ENCODE measurements around the gene RIGI. TPM values are rescaled to one million over a fixed set of nuclear protein-coding genes. Genes with fewer than 3 reads are reported as not detected.

RIGI gene
- total and polyA plus RNA-seq, 2 of the 13 experiments (the other 11 are each of a cell fraction or from before 2014, with no cell fraction given): 3.0 to 8.2 TPM

- no peak for DNase-seq (ENCODE audit: low spot score)
- H3K36me3 ChIP-seq (replicated peaks in 1 of 2; ENCODE audit: control insufficient read depth in 1 of 2, insufficient read depth in 2 of 2, low read length in 2 of 2): peaks cover 7 to 40% of the 10 kb centered on the region in 2 experiments; a peak in 4 of 5 replicates
- H3K27me3 ChIP-seq (ENCODE audit: control insufficient read depth in 1 of 2, insufficient read depth in 2 of 2, low read length in 2 of 2): no peaks in the 10 kb centered on the region
- WGBS (ENCODE audit: low lambda C conversion rate): 97% methylated on average over 6 of the region's 6 CpGs
- TF ChIP-seq BCL3 (CRISPR knock-in tag; IDR thresholded peaks at IDR 0.05) (no peak), CAMTA2 (CRISPR knock-in tag; IDR thresholded peaks at IDR 0.05; ENCODE audit: borderline replicate concordance) (no peak), MEIS2 (CRISPR knock-in tag; IDR thresholded peaks at IDR 0.05) (no peak), IRF2 (CRISPR knock-in tag; IDR thresholded peaks at IDR 0.05) (no peak), RXRA (CRISPR knock-in tag; IDR thresholded peaks at IDR 0.05) (no peak), PLRG1 (conservative IDR thresholded peaks at IDR 0.05) (no peak), ATM (IDR thresholded peaks at IDR 0.05; ENCODE audit: borderline replicate concordance) (no peak), JUNB (CRISPR knock-in tag; IDR thresholded peaks at IDR 0.05; ENCODE audit: borderline replicate concordance) (no peak), GPN1 (CRISPR knock-in tag; IDR thresholded peaks at IDR 0.05; ENCODE audit: borderline replicate concordance) (no peak), ZNF3 (CRISPR knock-in tag; IDR thresholded peaks at IDR 0.05) (no peak), ZNF460 (CRISPR knock-in tag; IDR thresholded peaks at IDR 0.05; ENCODE audit: borderline replicate concordance) (no peak), NR3C1 (CRISPR knock-in tag; IDR thresholded peaks at IDR 0.05) (no peak), ZBTB40 (IDR thresholded peaks at IDR 0.05) (no peak), ZBTB40 (CRISPR knock-in tag; IDR thresholded peaks at IDR 0.05) (no peak)
- no peak overlapping the region for H3K9ac ChIP-seq (ENCODE audit: insufficient read depth, low read depth, low read length)
- no peak for FAIRE-seq
- no peak overlapping the region for H3K4me3 ChIP-seq (replicated peaks in 1 of 3; ENCODE audit: insufficient read depth in 1 of 3, low read depth in 2 of 3, low read length in 3 of 3)
- POLR2A ChIA-PET: no interaction called here
- in situ Hi-C loops (cut with HindIII; ENCODE audit: extremely low pct_ligation_motif_present, low pct_unique_long_range_greater_than_20kb) (no loop called here), intact Hi-C loops (cut with micrococcal nuclease; ENCODE audit: unreplicated experiment) (no loop called here)
- CTCF ChIA-PET (ENCODE audit: low intra/inter-chr PET ratio, low total read pairs): no interaction called here
- H3K4me1 ChIP-seq (ENCODE audit: insufficient read depth, low read length): peaks cover 5% of the 10 kb centered on the region
- H3K27ac ChIP-seq (ENCODE audit: extremely low read length, insufficient read depth, low read length): no peak overlapping the region
- H2AFZ ChIP-seq (ENCODE audit: low read length): no peak overlapping the region
- H4K20me1 ChIP-seq (ENCODE audit: insufficient read depth, low read length): no peaks in the 10 kb centered on the region
- no peak for ATAC-seq
- BruUV-seq (replicated peaks): no TSS peak
- peaks cover 15% of the 10 kb centered on the region for H3K79me2 ChIP-seq (ENCODE audit: insufficient read depth, low read length)
- H3K4me2 ChIP-seq (ENCODE audit: low read depth, low read length): no peak overlapping the region
- no peaks in the 10 kb centered on the region for H3K9me3 ChIP-seq (ENCODE audit: low read length)
These were observed 40.0 kb upstream of the RIGI start for GRCh38 chr9:32565967-32566366.

All from HepG2 (cell line).